Stimulated activated CD4-positive, alpha-beta T cell treated with anti-CD3 and anti-CD28 coated beads, Interleukin-4, amount 100 ng/mL, for 24 hours (primary cell): ENCODE results near the gene RFC2.
"Not testable (repeated sequence)": the region's sequence is repeated elsewhere in the genome, so short reads cannot be mapped to it uniquely, and the experiment has no call there.

Experiments
- DNase-seq: peaks from one replicate; pipeline ENCODE4 v3.0.0-alpha.2; 2020

RFC2 gene

DNA sequence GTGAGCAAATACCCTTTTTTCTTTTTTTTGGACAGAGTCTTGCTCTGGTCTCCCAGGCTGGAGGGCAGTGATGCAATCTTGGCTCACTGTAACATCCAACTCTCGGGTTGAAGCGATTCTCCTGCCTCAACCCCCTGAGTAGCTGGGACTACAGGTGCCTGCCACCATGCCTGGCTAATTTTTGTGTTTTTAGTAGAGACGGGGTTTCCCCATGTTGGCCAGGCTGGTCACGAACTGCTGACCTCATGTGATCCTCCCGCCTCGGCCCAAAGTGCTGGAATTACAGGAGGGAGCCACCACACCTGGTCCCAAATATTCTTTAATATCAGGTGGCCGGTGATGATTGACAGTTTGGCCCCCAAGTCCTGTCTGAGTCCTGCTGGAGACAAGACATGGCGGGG lies 37.8 kb downstream of the RFC2 start:
- DNase-seq = no peak

DNA sequence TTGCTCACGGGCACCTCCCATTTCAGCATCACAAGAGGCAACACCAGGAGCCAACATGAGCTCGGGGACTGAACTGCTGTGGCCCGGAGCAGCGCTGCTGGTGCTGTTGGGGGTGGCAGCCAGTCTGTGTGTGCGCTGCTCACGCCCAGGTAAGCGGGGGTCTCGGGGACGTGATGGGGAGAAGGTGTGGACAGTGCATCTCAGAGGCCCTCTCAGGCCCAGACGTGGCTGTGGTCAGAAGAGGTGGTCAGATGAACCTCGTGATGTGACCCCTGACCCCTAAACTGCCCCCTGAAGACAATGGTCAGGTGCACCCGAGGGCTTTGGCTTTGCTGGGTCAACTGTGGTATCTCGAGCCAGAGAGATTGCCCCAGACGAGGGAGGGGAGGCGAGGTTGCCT lies 38.3 kb downstream of the RFC2 start:
- no peak for DNase-seq

DNA sequence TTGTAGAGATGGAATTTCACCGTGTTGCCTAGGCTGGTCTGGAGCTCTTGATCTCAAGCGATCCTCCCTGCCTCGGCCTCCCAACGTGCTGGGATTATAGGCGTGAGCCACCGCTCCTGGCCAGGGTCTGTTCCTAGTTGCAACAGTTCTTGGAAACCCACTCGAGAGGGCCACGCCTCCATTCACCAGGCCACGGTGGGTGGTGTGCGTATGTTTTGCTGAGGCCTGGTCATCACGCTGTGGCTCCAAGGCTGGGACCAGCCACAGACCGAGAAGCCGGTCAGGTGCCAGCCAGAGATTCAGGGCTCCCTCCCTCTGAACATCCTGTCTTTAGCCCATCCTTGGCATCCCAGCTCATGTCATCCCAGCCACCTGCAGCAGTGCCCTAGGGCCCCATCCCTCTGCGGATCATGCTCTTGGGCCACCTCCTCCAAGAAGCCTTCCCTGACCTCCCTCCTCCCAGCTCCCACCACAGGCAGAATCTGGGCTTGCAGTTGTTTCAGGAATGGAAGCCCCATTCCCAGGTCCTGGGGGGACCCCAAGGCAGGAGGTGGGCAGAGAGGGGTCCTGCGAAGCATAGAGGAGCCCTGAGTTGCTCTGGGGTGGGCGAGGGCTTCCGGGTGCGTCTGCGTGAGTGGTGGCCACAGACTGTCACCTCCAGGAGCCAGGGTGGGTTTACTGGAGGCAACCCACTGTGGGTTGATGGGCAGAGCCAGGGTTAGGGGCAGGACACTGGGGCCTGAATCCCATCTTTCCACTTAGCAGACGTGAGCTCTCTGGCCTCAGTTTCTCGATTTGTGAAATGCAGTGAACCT lies 39.2 kb downstream of the RFC2 start:
- no peak for DNase-seq

DNA sequence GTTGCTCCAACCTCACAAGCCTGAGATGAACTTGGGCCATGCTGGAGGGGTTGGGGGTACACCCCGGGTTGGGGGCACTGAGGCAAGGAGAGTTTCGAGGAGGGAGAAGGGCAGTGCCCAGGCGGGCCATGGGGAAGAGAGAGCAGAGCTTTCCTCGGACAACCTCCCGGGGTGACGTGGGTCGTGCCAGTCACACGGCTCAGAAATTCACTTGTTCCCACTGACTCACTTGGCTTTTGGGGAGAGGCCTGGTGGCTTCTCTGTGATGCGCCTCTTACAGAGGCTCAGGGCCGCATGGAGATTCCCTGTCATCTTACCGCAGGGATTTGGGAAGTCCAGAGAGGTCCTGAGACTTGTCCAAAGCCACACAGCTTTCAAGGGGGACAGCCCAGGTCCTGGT lies 41.5 kb downstream of the RFC2 start:
- no peak for DNase-seq

DNA sequence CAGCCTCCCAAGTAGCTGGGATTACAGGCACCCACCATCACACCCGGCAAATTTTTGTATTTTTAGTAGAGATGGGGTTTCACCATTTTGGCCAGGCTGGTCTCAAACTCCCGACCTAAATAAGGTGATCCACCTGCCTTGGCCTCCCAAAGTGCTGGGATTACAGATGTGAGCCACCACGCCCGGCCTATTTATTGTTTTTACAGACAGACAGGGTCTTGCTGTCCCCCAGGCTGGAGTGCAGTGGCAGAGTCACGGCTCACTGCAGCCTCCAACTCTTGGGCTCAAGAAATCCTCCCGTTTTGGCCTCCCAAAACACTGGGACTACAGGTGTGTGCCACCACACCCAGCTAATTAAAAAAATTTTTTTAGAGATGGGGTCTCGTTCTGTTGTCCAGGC lies 46.0 kb downstream of the RFC2 start:
- not testable (repeated sequence) for DNase-seq

DNA sequence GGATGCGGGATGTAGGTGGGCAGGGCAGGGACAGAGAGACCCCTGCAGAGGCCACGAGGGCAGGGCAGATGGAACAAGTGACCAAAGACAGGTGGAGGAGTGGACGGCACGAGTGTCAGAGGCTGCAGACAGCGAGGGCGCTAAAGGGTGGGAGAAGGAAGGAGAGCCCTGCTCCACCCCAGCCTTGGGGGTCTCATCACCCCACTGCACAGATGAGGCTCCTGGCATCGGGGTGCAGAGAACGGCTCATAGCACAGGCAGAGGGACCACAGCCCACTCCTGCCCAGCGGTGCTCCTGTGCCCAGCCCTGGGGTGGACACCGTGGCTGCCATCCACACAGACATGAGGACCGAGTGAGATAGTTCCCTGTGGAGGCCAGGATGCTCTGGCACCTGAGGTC lies 46.6 kb downstream of the RFC2 start:
- no peak for DNase-seq

DNA sequence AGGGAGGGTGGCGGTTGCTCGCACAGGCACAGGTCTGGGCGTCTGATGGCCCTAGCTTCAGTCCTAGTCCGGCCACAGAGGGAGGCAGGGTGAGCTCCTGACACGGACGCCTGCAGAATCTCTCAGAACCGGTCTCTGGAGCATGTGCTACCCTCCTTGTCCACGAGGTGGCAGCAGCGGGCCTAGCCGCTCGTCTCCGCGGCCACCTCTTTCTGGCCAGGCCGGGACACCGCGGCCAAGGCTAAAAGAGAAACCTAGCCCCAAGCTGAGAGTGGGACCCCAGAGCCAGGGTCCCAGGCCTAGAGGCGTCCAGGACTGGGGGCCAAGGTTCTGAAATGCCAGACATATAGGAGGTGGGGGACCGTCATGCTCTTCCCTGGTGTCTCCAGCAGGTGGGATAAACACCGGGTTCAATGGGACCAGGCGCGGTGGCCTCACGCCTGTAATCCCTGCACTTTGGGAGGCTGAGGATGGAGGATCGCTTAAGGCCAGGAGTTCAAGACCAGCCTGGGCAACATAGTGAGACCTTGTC lies 47.5 kb downstream of the RFC2 start:
- peak; percentile 80 for DNase-seq

DNA sequence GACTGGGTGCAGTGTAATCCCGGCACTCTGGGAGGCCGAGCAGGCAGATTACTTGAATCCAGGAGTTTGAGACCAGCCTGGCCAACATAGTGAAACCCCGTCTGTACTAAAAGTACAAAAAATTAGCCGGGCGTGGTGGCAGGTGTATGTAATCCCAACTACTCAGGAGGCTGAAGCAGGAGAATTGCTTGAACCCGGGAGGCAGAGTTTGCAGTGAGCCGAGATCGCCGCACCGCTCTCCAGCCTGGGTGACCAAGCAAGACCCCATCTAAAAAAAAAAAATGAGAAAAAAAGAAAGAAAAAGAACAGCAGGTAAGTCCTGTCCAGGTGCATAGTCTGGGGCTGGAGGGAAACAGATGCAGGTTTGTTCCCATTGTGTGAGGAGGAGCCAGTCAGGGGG lies 48.1 kb downstream of the RFC2 start:
- not testable (repeated sequence) for DNase-seq

DNA sequence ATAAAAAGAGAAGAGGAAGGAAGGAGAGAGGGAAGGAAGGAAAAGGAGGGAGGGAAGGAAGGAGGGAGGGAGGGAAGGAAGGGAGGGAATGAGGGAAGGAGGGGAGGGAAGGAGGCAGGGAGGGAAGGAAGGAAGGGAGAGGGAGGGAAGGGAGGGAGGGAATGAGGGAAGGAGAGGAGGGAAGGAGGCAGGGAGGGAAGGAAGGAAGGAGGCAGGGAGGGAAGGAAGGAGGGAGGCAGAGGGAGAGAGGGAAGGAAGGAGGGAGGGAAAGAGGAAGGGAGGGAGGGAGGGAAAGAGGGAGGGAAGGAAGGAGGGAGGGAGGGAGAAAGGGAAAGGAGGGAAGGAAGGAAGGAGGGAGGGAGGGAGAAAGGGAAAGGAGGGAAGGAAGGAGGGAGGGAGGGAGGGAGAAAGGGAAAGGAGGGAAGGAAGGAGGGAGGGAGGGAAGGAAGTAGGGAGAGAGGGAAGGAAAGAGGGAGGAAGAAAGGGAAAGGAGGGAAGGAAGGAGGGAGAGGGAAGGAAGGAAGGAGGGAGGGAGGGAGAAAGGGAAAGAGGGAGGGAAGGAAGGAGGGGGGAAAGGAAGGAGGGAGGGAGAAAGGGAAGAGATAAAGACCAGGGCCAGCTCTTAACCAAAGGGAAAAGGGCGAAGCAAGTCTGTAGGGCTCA lies 50.1 kb downstream of the RFC2 start:
- DNase-seq = no peak

DNA sequence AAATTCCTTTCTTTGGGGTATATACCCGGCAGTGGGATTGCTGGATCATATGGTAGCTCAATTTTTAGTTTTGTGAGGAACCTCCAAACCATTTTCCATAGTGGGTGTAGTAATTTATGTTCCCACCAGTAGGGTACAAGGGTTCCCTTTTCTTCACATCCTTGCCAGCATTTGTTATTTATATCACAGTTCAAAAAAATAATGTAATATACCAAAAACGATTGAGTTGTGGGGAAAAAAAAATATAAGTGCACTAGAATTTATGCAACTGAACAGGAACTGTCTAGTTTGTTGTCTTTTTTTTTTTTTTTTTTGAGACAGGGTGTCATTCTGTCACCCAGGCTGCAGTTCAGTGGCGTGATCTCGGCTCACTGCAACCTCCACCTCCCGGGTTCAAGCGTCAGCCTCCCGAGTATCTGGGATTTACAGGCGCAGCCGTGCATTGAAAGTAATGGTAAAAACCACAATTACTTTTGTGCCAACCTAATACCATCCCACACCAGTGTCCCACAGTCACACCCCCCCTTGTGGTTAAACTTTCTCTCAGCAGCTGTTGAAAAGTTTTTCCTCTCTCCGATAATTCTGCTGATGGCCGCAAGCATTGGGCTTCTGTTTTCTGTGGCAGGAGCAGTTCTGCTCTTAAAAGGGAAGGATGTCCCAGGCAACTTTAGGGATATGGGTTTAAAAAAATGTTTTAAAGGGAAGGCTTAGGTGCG lies 51.2 kb downstream of the RFC2 start:
- DNase-seq = no peak

DNA sequence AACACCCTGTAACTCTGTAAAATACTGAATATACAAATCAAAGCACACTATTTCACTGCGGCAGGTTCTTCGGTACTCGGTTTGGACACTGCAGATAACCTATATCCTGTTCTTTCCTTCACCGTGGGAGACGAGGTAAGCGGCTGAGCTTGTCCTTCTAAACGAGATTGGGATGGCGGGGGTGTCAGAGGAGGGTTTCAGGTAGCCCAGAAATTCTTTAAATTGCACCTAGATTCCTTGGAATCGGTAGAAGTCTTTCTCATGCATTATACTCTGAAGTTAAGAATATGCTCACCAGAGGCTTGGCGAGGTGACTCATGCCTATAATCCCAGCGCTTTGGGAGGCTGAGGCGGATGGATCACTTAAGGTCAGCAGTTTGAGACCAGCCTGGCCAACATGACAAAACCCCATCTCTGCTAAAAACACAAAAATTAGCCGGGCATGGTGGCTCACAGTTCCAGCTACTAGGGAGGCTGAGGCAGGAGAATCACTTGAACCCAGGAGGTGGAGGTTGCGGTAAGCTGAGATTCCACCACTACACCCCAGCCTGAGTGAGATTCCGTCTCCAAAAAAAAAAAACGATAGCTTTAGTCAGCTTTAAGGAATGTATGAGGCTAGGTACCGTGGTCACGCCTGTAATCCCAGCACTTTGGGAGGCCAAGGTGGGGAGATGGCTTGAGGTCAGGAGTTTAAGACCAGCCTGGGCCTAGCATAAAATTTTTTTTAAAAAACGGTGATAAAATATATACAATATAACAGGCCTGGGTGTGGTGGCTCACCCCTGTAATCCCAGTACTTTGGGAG lies 54.4 kb downstream of the RFC2 start:
- no peak for DNase-seq

DNA sequence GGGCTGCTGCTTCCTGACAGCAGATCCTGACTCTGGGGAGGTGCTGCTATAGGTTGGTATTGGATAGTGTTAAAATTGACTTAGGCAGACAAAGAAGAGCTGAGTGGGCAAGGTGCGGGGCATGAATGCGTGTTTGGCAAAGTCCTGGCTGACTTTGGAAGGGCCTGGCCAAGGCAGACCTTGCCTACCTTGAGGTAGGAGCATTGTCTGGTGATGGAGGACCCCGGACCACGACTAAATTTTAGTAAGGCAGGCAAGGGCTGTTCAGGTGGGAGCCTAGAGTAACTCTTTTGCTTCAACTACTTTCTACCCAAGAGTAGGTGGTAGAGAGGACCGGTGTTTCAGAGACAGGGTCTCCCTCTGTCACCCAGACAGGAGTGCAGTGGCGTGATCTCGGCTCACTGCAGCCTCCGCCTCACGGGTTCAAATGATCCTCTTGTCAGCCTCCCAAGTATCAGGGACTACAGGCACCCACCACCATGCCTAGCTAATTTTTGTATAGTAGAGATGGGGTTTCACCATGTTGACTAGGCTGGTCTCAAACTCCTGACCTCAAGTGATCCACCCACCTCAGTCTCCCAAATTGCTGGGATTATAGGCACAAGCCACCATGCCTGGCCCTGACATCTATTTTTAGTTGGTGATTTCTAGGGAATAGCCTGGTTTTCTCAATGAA lies 56.6 kb downstream of the RFC2 start:
- DNase-seq = no peak

DNA sequence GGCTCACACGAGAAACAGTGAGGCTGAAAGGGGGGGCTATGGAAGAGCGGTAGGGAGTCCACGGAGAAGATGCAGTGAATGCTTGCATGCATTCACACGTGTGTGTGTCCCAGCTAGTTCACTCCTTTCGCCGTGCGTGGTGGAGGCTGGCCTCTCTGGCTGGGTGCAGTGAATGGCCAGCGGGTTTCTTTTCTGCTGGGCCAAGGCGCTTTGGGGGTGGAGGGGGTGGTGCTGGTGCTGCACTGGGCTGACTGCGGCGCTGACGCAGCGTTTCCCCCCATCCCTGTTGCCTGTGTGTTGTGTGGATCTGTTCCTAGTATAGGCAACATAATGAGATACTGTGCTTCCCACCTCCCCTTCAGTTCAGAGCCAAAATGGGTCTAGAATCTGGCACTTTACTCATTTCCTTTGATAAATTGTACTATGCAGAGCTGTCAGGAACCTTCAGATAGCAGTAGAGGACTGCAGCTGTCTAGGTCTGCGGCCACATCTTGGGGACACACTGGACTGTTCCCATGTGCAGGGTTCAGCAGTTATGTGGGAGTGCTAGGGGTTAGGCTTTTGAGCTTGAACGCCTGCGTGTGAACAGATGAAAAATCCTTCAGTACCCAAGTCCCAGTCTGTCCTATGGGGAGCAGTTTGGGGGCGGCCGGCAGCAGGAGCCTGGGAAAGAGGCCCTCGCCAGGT lies 58.1 kb downstream of the RFC2 start:
- not testable (repeated sequence) for DNase-seq

DNA sequence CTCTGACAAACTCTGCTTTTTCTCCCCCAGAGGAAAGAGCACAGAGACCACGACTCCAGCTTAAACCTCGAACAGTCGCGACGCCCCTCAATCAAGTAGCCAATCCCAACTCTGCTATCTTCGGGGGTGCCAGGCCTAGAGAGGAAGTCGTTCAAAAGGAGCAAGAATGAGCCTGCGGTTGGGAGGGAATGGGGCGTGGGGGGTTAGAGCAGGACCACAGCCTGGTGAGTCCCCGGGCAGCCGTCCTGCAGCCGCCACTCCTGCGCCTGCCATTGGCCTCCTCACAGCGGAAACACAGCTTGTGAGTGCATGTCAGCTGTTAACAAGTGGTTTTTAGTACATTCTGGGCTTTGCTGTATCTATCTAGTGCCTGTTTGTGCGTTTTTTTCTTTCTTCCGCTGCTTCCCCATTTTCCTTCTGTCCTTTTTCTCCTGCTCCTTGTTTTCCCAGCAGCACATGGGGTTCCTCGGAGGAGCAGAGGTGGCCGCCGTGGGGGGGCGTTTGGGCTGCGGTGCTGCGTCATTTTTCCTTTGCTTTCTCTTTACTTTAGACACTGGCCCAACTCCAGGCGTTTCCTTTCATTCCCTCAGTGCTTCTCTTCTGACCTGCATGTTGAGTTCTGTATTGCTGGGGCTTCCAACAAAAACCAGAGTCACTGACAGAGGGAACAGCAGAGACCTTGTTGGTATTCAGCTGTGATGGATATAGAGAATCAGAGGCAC lies 58.9 kb downstream of the RFC2 start:
- DNase-seq = not testable (repeated sequence)

DNA sequence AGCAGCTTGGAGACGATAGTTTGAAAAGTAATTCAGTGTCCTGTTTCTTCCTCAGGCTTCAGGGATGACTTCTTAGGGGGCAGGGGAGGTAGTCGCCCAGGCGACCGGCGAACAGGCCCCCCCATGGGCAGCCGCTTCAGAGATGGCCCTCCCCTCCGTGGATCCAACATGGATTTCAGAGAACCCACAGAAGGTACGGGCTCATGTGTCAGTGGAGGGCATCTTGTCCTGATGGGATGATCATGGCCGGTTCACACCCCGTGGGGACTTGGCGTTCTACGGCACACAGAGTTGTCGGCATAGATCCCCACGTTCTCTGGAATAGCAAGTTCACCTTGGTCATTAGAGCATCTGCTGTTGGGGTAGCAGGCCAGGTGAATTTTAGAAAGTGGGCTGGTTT lies 59.5 kb downstream of the RFC2 start:
- DNase-seq = no peak

DNA sequence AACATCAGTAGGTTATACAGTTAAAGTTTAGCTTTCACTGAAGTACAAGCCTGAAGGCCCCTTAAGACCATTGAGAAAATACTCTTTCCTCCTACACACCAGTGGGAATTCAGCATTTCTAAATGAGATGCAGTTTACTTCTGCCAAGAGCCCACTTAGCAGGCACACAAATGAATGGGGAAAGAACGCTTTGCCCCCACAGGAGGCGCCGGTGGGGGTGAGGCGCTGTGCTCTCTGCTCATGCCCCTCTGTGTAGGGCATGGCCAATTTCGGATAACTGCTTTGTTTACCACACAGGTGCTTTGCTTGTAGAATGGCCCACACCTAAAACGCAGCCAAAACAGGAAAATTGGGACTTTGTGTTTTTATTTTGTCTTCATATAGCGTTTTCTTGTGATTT lies 60.3 kb downstream of the RFC2 start:
- DNase-seq = no peak

DNA sequence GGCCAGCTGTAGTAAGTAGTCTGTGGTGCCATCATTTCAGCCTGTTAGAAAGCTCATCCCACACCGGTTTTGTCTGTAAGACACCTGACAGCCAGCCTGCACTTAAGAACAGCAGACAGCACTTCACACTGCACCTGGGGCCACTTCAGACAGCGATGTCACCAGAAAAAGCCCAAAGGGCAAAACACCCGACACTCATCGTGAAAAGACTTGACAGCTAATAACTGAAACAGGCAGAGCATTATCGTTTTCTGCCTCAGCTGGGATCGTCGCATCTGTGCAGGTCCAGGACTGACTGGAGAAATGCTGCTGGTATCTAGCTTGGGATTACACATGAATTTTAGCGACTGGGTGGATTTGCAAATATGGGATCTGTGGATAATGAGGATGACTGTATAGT lies 61.1 kb downstream of the RFC2 start:
- DNase-seq = no peak

DNA sequence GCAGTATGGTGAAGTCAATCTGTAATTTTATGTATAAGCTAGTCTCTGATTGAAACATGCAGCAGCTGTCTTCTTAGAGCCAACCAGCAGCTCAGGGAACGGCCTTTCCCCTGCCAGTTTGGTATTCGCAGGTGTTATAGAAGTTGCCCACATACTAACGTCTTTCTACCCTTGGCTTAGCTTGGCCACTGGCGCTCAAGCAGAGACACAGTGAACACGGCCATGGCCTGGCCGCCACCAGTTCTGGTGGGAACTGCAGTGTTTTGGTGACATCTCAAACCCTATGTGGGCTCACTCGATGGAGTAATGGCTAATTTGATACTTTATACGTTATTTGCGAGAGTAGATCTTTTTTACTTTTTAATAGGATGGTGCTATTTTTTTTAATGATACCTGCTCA lies 63.0 kb downstream of the RFC2 start:
- DNase-seq = no peak

DNA sequence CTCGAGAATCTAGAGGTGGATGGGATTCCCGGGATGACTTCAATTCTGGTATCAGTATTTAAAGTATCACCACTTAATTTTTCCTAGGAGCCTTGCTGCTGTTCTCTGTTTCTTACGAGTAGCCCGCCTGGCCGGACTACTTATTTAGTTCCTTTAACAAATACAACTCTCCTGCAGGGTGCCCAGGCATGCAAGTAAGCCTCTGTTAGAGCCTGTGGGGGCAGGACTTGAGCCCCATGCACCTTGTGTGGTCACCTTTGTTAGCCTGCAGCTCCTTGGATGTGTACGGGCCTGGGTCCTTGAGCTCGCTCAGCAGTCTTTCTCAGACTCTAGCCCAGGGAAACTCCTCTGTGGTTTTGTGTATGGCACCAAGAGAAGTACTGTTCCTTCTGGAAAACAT lies 63.9 kb downstream of the RFC2 start:
- no peak for DNase-seq

DNA sequence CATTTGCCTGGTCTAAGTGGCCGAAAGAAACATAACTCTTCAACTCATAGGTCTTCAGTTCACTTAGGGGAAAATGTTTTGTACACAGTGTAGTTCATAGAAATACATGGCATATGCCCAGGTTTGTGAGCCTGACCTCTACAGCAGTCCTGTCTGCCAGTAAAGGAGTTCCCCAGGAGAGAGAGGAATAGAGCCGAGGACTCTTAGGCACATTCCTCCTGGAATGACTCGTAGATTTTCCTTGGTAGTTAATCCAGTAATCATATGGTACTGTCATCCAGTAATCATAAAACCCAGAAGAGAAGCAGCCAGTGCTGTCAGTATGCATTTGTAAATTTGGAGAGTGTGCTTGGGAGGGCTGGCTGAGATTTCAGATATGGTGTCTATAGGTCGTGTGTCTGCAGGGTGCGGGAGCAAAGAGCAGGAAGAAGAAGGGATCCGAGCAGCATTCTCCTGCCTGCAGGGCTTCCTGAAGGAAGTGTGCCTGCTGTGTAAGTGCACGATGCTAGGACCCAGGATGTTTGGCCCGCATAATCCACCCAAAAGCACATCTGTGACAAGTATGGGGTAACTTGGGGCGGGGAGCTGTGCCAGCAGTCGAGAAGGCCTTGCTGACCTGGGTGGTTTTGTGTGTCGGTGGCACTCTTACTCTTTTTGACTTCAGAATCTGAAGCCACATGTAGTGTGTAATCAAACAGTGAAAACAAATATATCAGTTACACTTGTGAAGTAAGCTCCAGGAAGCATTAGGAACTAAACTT lies 66.1 kb downstream of the RFC2 start:
- no peak for DNase-seq
